Gastroesophageal sphincter (tissue), 4 donors: Measurements from ENCODE around the gene CMIP. TPM values are rescaled to one million over a fixed set of nuclear protein-coding genes. Genes with fewer than 3 reads are reported as not detected.

Experiments used
- ATAC-seq: fragments of 150-250 bp; one replicate; pipeline ENCODE4 v1.9.1; 2016; ENCODE audit warnings: mild to moderate bottlenecking, moderate library complexity
- H3K27ac ChIP-seq, 4 donors: fragments of 200-600 bp; sonication (generic) in 3 of 4; 1 replicate in 3 of 4; 2 replicates in 1 of 4; pipeline ENCODE4 v1.5.1; 2016 to 2019
- H3K27me3 ChIP-seq: fragments of 200-600 bp; sonication (generic); one replicate; pipeline ENCODE4 v1.5.1; 2019
- H3K36me3 ChIP-seq, 2 donors: fragments of 200-600 bp; sonication (generic); one replicate each; pipeline ENCODE4 v1.5.1; 2019; ENCODE audit warnings: control low read depth in 1 of 2
- H3K4me1 ChIP-seq, 3 donors: fragments of 200-600 bp; sonication (generic); 1 replicate in 2 of 3; 2 replicates in 1 of 3; pipeline ENCODE4 v1.5.1; 2016 to 2019; ENCODE audit warnings: control low read depth in 2 of 3
- H3K4me3 ChIP-seq, 2 donors: fragments of 200-600 bp; sonication (generic); one replicate each; pipeline ENCODE4 v1.5.1; 2019; ENCODE audit warnings: mild to moderate bottlenecking in 1 of 2, moderate library complexity in 1 of 2
- H3K9me3 ChIP-seq, 3 donors: fragments of 200-600 bp; sonication (generic); one replicate each; pipeline ENCODE4 v1.5.1; 2017 to 2019; ENCODE audit warnings: control low read depth in 2 of 3
- EP300 ChIP-seq: sonication (generic); formaldehyde crosslinking; IDR thresholded peaks from one replicate; pipeline ENCODE4 v1.6.1; 2017; ENCODE audit warnings: antibody characterized with exemption, mild to moderate bottlenecking
- POLR2A ChIP-seq, 2 donors: fragments of 450-650 bp; IDR thresholded peaks; one replicate each; pipeline ENCODE4 v1.6.1; 2017; ENCODE audit warnings: antibody characterized with exemption in 2 of 2, mild to moderate bottlenecking in 2 of 2, moderate library complexity in 1 of 2
- POLR2AphosphoS5 ChIP-seq: sonication (generic); formaldehyde crosslinking; IDR thresholded peaks from one replicate; pipeline ENCODE4 v1.6.1; 2017; ENCODE audit warnings: antibody characterized with exemption
- WGBS, 2 donors: methylation state at CpG; one replicate each; pipeline ENCODE4 v1.1.5; 2018; ENCODE audit warnings: low coverage in 1 of 2; 5-methylcytosine and 5-hydroxymethylcytosine counted together
- total RNA-seq, 4 donors: library from RNA; depleted of rRNA; stranded (reverse); fragments of >200 nt; gene quantifications; one replicate each; pipeline ENCODE4 v1.1.0, GENCODE V29; 2016
- TF ChIP-seq, protein P1 (sequence below), 4 experiments: fragments of 200-600 bp in 2 of 4; fragments of 450-650 bp in 2 of 4; sonication (generic) in 1 of 4; IDR thresholded peaks; one replicate each; pipeline ENCODE4 v1.5.1; 2017 to 2019; ENCODE audit warnings: antibody characterized with exemption in 4 of 4, mild to moderate bottlenecking in 2 of 4, moderate library complexity in 2 of 4

The CMIP gene
- total RNA-seq, 4 donors from 2014 or later = 13.4 to 24.0 (median 19.2) TPM

DNA sequence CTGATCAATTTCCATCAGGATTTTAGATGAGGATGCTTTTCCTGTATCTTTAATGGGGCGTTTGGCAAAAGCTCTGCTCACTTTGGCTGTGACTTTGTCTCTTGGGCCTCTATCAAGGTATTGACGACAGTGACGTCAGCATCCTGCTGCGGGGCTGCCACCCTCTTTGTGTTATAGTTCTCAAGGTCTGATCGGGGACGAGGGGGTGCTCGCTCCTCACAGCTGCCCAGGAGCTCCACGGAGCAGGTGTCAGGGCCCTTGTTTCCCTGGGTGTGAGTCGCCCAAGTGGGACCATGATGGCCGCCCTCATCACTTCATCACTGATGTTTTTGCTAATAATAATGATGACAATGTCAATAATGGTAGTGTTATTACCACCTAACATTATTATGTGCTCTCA is 65.4 kb downstream of the CMIP start:
- 91 to 100% methylated on average over 1 to 9 of the region's 10 CpGs for WGBS, 2 donors
- Histone ChIP-seq H3K27me3 (no peaks in the 10 kb centered on the region), H3K27ac (no peak overlapping the region), H3K9me3 (no peaks in the 10 kb centered on the region), H3K36me3 (no peaks in the 10 kb centered on the region), H3K4me3 (no peak overlapping the region), H3K4me1 (peaks cover 0 to 16% (median 6%) of the 10 kb centered on the region in 3 donors)
- TF ChIP-seq, protein P1, sequence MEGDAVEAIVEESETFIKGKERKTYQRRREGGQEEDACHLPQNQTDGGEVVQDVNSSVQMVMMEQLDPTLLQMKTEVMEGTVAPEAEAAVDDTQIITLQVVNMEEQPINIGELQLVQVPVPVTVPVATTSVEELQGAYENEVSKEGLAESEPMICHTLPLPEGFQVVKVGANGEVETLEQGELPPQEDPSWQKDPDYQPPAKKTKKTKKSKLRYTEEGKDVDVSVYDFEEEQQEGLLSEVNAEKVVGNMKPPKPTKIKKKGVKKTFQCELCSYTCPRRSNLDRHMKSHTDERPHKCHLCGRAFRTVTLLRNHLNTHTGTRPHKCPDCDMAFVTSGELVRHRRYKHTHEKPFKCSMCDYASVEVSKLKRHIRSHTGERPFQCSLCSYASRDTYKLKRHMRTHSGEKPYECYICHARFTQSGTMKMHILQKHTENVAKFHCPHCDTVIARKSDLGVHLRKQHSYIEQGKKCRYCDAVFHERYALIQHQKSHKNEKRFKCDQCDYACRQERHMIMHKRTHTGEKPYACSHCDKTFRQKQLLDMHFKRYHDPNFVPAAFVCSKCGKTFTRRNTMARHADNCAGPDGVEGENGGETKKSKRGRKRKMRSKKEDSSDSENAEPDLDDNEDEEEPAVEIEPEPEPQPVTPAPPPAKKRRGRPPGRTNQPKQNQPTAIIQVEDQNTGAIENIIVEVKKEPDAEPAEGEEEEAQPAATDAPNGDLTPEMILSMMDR (IDR thresholded peaks at IDR 0.05) = no peak
- no peak for TF ChIP-seq POLR2AphosphoS5
- no peak for TF ChIP-seq POLR2A (IDR thresholded peaks at IDR 0.05)
- no peak for TF ChIP-seq EP300
- no peak for ATAC-seq

DNA sequence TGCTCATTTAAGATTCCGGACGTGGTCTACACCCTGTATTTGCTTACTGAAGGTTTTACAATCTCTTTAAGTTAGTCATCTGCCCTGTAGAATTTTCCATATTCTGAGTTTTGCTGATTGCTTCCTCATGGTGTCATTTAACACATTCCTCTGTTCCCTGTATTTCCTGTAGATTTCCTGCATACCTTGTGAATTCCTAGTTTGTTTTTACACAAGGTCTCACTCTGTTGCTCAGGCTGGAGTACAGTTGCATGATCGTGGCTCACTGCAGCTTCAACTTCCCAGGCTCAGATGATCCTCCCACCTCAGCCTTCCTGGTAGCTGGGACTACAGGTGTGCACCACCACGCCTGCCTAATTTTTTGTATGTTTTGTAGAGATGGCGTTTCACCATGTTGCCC is 66.8 kb downstream of the CMIP start:
- 93 to 100% methylated on average over 3 to 5 of the region's 5 CpGs for WGBS, 2 donors

DNA sequence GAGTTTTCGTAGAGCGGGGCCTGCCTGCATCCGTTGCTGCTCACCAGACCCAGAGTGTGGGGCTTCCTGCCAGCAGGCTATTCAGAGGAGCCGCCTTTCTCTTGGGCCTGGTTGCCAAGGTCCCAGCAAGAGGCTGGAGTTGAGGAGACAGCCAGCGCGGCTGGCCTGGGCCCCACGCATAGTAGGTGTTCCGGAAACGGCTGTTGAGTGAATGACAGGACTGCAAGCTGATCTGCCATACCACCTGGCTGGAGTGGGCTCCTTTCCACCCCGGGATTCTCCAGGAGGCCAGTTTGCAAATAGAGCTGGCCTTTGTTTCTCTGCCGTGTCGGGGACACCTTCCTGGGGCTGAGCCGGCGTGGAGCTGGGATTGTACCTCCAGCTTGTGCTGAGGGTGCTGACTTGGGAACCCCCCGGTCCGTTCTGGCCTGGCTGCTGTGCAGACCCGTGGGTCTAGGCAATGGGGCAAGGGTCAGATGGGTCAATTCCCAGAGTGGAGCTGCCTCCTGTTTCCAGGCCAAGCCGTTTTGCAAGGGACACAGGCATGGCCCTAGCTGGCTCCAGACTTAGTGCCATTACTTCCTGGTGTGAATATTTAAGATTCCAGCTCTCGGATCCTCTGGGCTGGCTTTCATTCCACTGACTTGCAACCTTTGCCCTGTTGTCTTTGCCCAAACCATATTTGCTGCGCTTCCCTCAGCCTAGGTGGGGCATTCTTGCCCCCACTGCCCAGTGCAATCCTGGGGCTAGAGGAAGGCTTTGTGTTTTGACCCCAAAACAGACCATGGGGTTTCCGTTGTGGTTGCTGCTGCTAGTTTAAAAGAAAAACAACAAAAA is 68.8 kb downstream of the CMIP start:
- Histone ChIP-seq H3K36me3 (no peaks in the 10 kb centered on the region), H3K27ac (peak overlapping the region in 3 of 4 donors; percentile 12 to 41 (median 37)), H3K4me1 (peaks cover 0 to 29% (median 6%) of the 10 kb centered on the region in 3 donors), H3K9me3 (no peaks in the 10 kb centered on the region), H3K4me3 (no peak overlapping the region), H3K27me3 (no peaks in the 10 kb centered on the region)
- TF ChIP-seq, protein P1 (IDR thresholded peaks at IDR 0.05) = no peak
- no peak for TF ChIP-seq POLR2AphosphoS5
- no peak for TF ChIP-seq POLR2A (IDR thresholded peaks at IDR 0.05)
- TF ChIP-seq EP300 = no peak
- ATAC-seq = peak; percentile 67
- 0 to 60% methylated on average over 1 to 2 of the region's 21 CpGs for WGBS, 2 donors

More for the DNA sequence above, 66.8 kb downstream of the CMIP start:
- Histone ChIP-seq H3K36me3 (no peaks in the 10 kb centered on the region), H3K27ac (no peak overlapping the region), H3K27me3 (no peaks in the 10 kb centered on the region), H3K4me1 (peaks cover 0 to 16% (median 6%) of the 10 kb centered on the region in 3 donors), H3K4me3 (no peak overlapping the region), H3K9me3 (no peaks in the 10 kb centered on the region)
- ATAC-seq = no peak
- TF ChIP-seq, protein P1 (IDR thresholded peaks at IDR 0.05) = no peak
- TF ChIP-seq POLR2A (IDR thresholded peaks at IDR 0.05) (no peak), EP300 (no peak), POLR2AphosphoS5 (no peak)

DNA sequence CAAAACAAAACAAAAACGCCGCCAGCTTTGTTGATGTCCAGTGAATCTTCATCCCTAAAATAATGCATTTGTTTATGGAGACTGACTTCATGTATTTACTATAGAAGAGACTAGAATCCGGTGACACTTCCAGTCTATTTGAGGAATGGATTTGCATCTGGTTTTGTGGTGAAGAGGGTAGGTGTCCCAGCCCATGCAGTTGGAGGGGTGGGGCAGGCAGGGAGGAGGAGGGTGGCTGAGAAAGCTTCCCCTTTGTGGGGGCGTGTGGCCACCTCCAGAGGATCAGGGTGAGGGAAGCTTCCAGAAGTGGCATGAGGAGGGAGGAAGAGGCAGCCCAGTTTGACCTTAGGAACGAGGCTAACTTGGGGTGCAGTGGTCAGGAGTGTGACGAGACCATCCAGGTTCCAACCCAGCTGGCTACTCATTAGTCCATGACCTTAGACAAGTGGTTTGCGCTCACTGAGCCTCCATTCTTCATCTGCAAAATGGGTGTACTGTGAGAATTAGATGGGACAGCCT is 69.5 kb downstream of the CMIP start:
- no peaks in the 10 kb centered on the region for H3K9me3 ChIP-seq
- H3K36me3 ChIP-seq = no peaks in the 10 kb centered on the region
- ATAC-seq = no peak
- no peak overlapping the region for H3K4me3 ChIP-seq
- H3K27me3 ChIP-seq = no peaks in the 10 kb centered on the region
- no peak overlapping the region for H3K27ac ChIP-seq
- 70 to 89% methylated on average over 2 to 3 of the region's 7 CpGs for WGBS, 2 donors
- TF ChIP-seq, protein P1 (IDR thresholded peaks at IDR 0.05) = no peak
- no peak for TF ChIP-seq EP300
- no peak for TF ChIP-seq POLR2A (IDR thresholded peaks at IDR 0.05)
- TF ChIP-seq POLR2AphosphoS5 = no peak
- H3K4me1 ChIP-seq = peaks cover 0 to 31% (median 6%) of the 10 kb centered on the region in 3 donors
